Measurements from ENCODE around the gene TRPV4. TPM values are rescaled to one million over a fixed set of nuclear protein-coding genes. Genes with fewer than 3 reads are reported as not detected.

TRPV4 gene
- total and polyA plus RNA-seq, 4 donors, result 1.9 to 6.5 (median 2.2) TPM

GRCh38 chr12:109880043-109880931 is 47.1 kb upstream of the TRPV4 start, which contains the start of gene GLTP:
Gene GLTP (minus strand): TSS chr12:109880541. CDS start chr12:109880374, 167 bp downstream.
- 0 to 1% methylated on average over 55 to 92 of the region's 92 CpGs for WGBS, 2 donors
- H3K4me1 ChIP-seq (ENCODE audit: control insufficient read depth in 5 of 5, insufficient read depth in 5 of 5, low read length in 5 of 5), result peaks cover 0 to 24% (median 9%) of the 10 kb centered on the region in 5 donors
- peak; percentile 98 for ATAC-seq (ENCODE audit: insufficient read depth, low FRiP score)

GRCh38 chr12:109879351-109880042 is 46.3 kb upstream of the TRPV4 start:
- Histone ChIP-seq H3K4me1 (ENCODE audit: control insufficient read depth in 5 of 5, insufficient read depth in 5 of 5, low read length in 5 of 5) (peaks cover 0 to 24% (median 9%) of the 10 kb centered on the region in 5 donors), H3K9ac (ENCODE audit: insufficient read depth in 1 of 2, low read length in 2 of 2) (peak overlapping the region; percentile 65 to 67), H3K36me3 (ENCODE audit: control insufficient read depth in 4 of 4, insufficient read depth in 4 of 4, low read length in 4 of 4) (no peaks in the 10 kb centered on the region), H3K4me3 (peak overlapping the region; percentile 94), H3K27me3 (ENCODE audit: control insufficient read depth in 3 of 3, insufficient read depth in 3 of 3, low read length in 2 of 3) (no peaks in the 10 kb centered on the region), H3K9me3 (ENCODE audit: control insufficient read depth in 4 of 4, insufficient read depth in 3 of 4, low read length in 3 of 4) (no peaks in the 10 kb centered on the region), H3K27ac (ENCODE audit: low read depth in 1 of 2, low read length in 1 of 2) (peak overlapping the region in 1 of 2 donors; percentile 92)
- ATAC-seq (ENCODE audit: insufficient read depth, low FRiP score), result no peak
- peak; percentile 49 to 67 (median 63) for DNase-seq
- WGBS, 2 donors, result 6 to 11% methylated on average over 13 of the region's 13 CpGs
- no peak for TF ChIP-seq CTCF (IDR thresholded peaks at IDR 0.05; ENCODE audit: control extremely low read depth, extremely low read depth)

More at GRCh38 chr12:109880043-109880931, 47.1 kb upstream of the TRPV4 start, which contains the start of gene GLTP:
- peak within 1 kb of the TSS; percentile 65 to 67 for H3K9ac ChIP-seq (ENCODE audit: insufficient read depth in 1 of 2, low read length in 2 of 2)
- H3K36me3 ChIP-seq (ENCODE audit: control insufficient read depth in 4 of 4, insufficient read depth in 4 of 4, low read length in 4 of 4), result no peaks in the 10 kb centered on the region
- TF ChIP-seq CTCF (IDR thresholded peaks at IDR 0.05; ENCODE audit: control extremely low read depth, extremely low read depth), result peak; percentile 83
- H3K9me3 ChIP-seq (ENCODE audit: control insufficient read depth in 4 of 4, insufficient read depth in 3 of 4, low read length in 3 of 4), result no peaks in the 10 kb centered on the region
- H3K27me3 ChIP-seq (ENCODE audit: control insufficient read depth in 3 of 3, insufficient read depth in 3 of 3, low read length in 2 of 3), result no peaks in the 10 kb centered on the region
- H3K4me3 ChIP-seq, result peak within 1 kb of the TSS; percentile 94
- H3K27ac ChIP-seq (ENCODE audit: low read depth in 1 of 2, low read length in 1 of 2), result peak within 1 kb of the TSS; percentile 47 to 92
- DNase-seq, result peak; percentile 87 to 92 (median 88)

- H3K4me1 ChIP-seq (ENCODE audit: control insufficient read depth in 5 of 5, insufficient read depth in 5 of 5, low read length in 5 of 5), result peaks cover 0 to 24% (median 9%) of the 10 kb centered on the region in 5 donors
- 42 to 64% methylated on average over 7 of the region's 7 CpGs for WGBS, 2 donors
- H3K4me3 ChIP-seq, result no peak overlapping the region
- no peak for TF ChIP-seq CTCF (IDR thresholded peaks at IDR 0.05; ENCODE audit: control extremely low read depth, extremely low read depth)
- H3K9ac ChIP-seq (ENCODE audit: insufficient read depth in 1 of 2, low read length in 2 of 2), result peak overlapping the region in 1 of 2 donors; percentile 67
- no peak for ATAC-seq (ENCODE audit: insufficient read depth, low FRiP score)
- H3K9me3 ChIP-seq (ENCODE audit: control insufficient read depth in 4 of 4, insufficient read depth in 3 of 4, low read length in 3 of 4), result no peaks in the 10 kb centered on the region
- H3K36me3 ChIP-seq (ENCODE audit: control insufficient read depth in 4 of 4, insufficient read depth in 4 of 4, low read length in 4 of 4), result no peaks in the 10 kb centered on the region
- no peak overlapping the region for H3K27ac ChIP-seq (ENCODE audit: low read depth in 1 of 2, low read length in 1 of 2)
- no peak for DNase-seq
- H3K27me3 ChIP-seq (ENCODE audit: control insufficient read depth in 3 of 3, insufficient read depth in 3 of 3, low read length in 2 of 3), result no peaks in the 10 kb centered on the region
Measured at GRCh38 chr12:109878749-109879148, 45.6 kb upstream of the TRPV4 start.

Data from lung (tissue), 12 donors.